A549 treated with AZD9567 at 1 μM for 4 hours (cell line): ENCODE results near the gene APP. TPM values are rescaled to one million over a fixed set of nuclear protein-coding genes. Genes with fewer than 3 reads are reported as not detected.

Experiments used
- total RNA-seq: library from RNA; stranded (reverse); fragments of 200-300 nt; extraction: Qiagen RNA extraction; gene quantifications from 5 replicates; pipeline ENCODE4 v1.2.3, GENCODE V29; 2022; ENCODE audit not compliant: insufficient read depth

The APP gene
- 264 to 319 TPM (median 290 TPM) in 5 replicates for total RNA-seq

DNA sequence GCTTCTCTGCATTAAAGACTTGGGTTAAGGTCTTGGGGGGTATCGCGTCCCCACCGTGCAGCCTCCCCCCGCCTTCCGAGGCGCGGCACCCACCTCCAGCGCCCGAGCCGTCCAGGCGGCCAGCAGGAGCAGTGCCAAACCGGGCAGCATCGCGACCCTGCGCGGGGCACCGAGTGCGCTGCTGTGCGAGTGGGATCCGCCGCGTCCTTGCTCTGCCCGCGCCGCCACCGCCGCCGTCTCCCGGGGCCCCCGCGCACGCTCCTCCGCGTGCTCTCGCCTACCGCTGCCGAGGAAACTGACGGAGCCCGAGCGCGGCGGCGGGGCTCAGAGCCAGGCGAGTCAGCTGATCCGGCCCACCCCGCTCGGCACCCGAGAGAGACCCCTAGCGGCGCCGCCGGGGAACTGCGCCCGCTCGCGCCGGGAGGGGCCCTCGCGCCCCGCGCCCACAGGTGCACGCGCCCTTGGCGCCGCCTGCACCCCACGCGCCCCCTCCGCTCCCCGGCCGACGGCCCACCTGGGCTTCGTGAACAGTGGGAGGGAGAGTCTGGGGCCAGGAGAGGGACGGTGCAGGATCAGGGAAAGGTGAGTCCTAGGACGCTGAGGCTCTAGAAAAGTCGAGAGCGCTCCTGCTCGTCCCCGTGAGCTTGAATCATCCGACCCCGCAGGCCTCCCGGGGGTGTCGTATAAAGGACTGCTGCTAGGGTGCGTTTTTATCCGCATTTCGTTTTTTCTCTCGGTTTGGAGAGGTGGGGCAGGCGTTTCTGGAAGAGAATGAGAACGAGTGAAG is at the start of gene APP:
APP (minus strand) TSS at position 300 of the 787 bp plus-strand sequence; CDS start at position 150, 150 bp downstream.

